Retinal pigment epithelial cell (primary cell): ENCODE data around the gene PRKCB.

Source experiments
- DNase-seq: peaks from one replicate; pipeline ENCODE4 v3.0.0-alpha.2; 2010; ENCODE audit warnings: low read depth
- H3K4me3 ChIP-seq: 2 replicates; pipeline ENCODE4 v1.5.1; 2011; ENCODE audit warnings: mild to moderate bottlenecking, low read length, control low read depth, moderate library complexity
- CTCF ChIP-seq: conservative IDR thresholded peaks from 2 replicates; pipeline ENCODE4 v1.5.1; 2011; ENCODE audit warnings: low read depth, low read length, control low read depth, inconsistent platforms

Gene PRKCB

GRCh38 chr16:24208710-24209109, 372.9 kb downstream of the PRKCB start:
- peak; percentile 59 for DNase-seq
- TF ChIP-seq CTCF = no peak
- no peak overlapping the region for H3K4me3 ChIP-seq

GRCh38 chr16:24214992-24215391, 379.2 kb downstream of the PRKCB start:
- H3K4me3 ChIP-seq = no peak overlapping the region
- DNase-seq = no peak
- TF ChIP-seq CTCF = no peak

- TF ChIP-seq CTCF = no peak
- no peak overlapping the region for H3K4me3 ChIP-seq
- DNase-seq = no peak
Observed at GRCh38 chr16:24216961-24217360, 381.2 kb downstream of the PRKCB start.

- H3K4me3 ChIP-seq = no peak overlapping the region
- DNase-seq = no peak
- no peak for TF ChIP-seq CTCF
Observed at GRCh38 chr16:24217461-24217860, 381.7 kb downstream of the PRKCB start.

GRCh38 chr16:24218299-24218698, 382.5 kb downstream of the PRKCB start:
- no peak overlapping the region for H3K4me3 ChIP-seq
- TF ChIP-seq CTCF = no peak
- no peak for DNase-seq

GRCh38 chr16:24221219-24221618, 385.4 kb downstream of the PRKCB start:
- no peak for DNase-seq
- H3K4me3 ChIP-seq = no peak overlapping the region
- no peak for TF ChIP-seq CTCF

GRCh38 chr16:24228514-24228913, 392.7 kb downstream of the PRKCB start:
- no peak for TF ChIP-seq CTCF
- DNase-seq = no peak
- no peak overlapping the region for H3K4me3 ChIP-seq
